Muscle of leg (tissue), 11 donors: Measurements from ENCODE around the gene ARHGAP31. TPM values are rescaled to one million over a fixed set of nuclear protein-coding genes. Genes with fewer than 3 reads are reported as not detected.

Source experiments
- DNase-seq: peaks from one replicate; pipeline ENCODE4 v3.0.0; 2013
- H3K27ac ChIP-seq: one replicate; pipeline ENCODE4 v1.5.1; 2013; ENCODE audit warnings: mild to moderate bottlenecking, low read length, control low read depth
- H3K27me3 ChIP-seq: one replicate; pipeline ENCODE4 v1.6.1; 2013; ENCODE audit warnings: low read length; ENCODE audit not compliant: control insufficient read depth, insufficient read depth
- H3K36me3 ChIP-seq: one replicate; pipeline ENCODE4 v1.6.1; 2013; ENCODE audit warnings: low read length; ENCODE audit not compliant: control insufficient read depth, insufficient read depth
- H3K4me1 ChIP-seq: one replicate; pipeline ENCODE4 v1.6.1; 2013; ENCODE audit warnings: low read length; ENCODE audit not compliant: control insufficient read depth, insufficient read depth
- H3K4me3 ChIP-seq: one replicate; pipeline ENCODE4 v1.5.1; 2013; ENCODE audit warnings: low read length, control low read depth
- H3K9me3 ChIP-seq: replicated peaks from 2 replicates; pipeline ENCODE4 v1.6.1; 2013; ENCODE audit warnings: low read depth, low read length; ENCODE audit not compliant: control insufficient read depth
- WGBS: methylation state at CpG from one replicate; pipeline ENCODE4 v1.1.5; 2013; ENCODE audit warnings: missing lambda C conversion rate; ENCODE audit not compliant: insufficient coverage; 5-methylcytosine and 5-hydroxymethylcytosine counted together
- polyA plus RNA-seq, 8 donors: library from polyadenylated mRNA; unstranded; fragments of 120-200 nt; gene quantifications; one replicate each; pipeline versions ENCODE4 v1.2.1 to v1.2.3, GENCODE V29; 2013; ENCODE audit warnings: inconsistent platforms in 1 of 8, low replicate concordance in 1 of 8; ENCODE audit not compliant: insufficient read length in 8 of 8, insufficient read depth in 1 of 8
- total RNA-seq: library from RNA; stranded (reverse); fragments of 120-200 nt; gene quantifications from one replicate; pipeline ENCODE4 v1.2.4, GENCODE V29; 2013

The ARHGAP31 gene
- total and polyA plus RNA-seq, 9 donors: 7.7 to 18.4 (median 11.5) TPM

DNA sequence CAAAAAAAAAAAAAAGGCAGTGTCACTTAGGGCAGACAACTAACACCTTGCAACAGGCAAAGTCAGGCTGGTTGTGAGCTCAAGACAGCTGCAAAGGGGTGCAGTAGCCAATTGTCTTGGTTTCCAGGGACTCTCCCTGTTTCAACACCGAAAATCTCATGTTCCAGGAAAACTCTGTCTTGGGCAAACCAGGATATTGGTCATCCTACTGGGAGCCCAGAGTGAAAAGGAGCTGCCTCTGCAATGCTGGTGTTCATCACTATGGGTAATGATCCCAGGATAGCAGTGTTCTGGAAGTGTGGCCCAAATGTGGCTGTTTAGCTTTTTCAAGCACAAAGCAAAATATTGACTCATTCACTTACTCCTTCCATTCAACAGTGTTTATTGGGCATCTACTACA is 82.6 kb downstream of the ARHGAP31 start:
- Histone ChIP-seq H3K36me3 (peaks cover 9% of the 10 kb centered on the region), H3K4me1 (no peaks in the 10 kb centered on the region), H3K27ac (no peak overlapping the region), H3K9me3 (no peaks in the 10 kb centered on the region), H3K27me3 (no peaks in the 10 kb centered on the region), H3K4me3 (no peak overlapping the region)
- DNase-seq: no peak
- WGBS: 89% methylated on average over 1 of the region's 1 CpG

GRCh38 chr3:119378259-119378803 is 84.1 kb downstream of the ARHGAP31 start:
- Histone ChIP-seq H3K4me1 (no peaks in the 10 kb centered on the region), H3K9me3 (no peaks in the 10 kb centered on the region), H3K4me3 (no peak overlapping the region), H3K27ac (no peak overlapping the region), H3K36me3 (peaks cover 14% of the 10 kb centered on the region), H3K27me3 (no peaks in the 10 kb centered on the region)
- 92% methylated on average over 2 of the region's 8 CpGs for WGBS
- DNase-seq: no peak

DNA sequence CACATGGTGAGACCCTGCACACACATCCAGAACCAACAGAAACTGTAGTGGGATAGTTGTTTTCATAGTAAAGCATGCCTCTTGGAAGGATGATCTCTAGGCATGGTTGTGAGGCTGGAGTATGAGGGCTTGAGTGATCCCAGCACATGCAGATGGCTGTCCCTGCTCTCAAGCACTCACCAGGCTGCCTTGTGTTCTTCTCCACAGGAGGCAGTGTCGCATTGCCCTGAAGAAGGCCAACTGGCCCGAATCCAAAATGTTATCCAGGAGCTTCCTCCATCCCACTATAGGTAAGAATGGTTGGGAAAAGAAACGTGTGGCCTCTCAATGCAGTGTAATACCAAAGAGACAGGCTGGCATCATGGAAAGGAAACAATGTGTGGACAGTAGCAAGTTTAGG is 86.5 kb downstream of the ARHGAP31 start:
- no peak overlapping the region for H3K4me3 ChIP-seq
- DNase-seq: peak; percentile 12
- H3K27ac ChIP-seq: no peak overlapping the region
- no peaks in the 10 kb centered on the region for H3K4me1 ChIP-seq
- H3K9me3 ChIP-seq: no peaks in the 10 kb centered on the region
- peaks cover 23% of the 10 kb centered on the region for H3K36me3 ChIP-seq
- H3K27me3 ChIP-seq: no peaks in the 10 kb centered on the region
- no CpG with 5 or more reads among the region's 3 CpGs for WGBS

GRCh38 chr3:119382134-119382533 is 88.0 kb downstream of the ARHGAP31 start:
- no peaks in the 10 kb centered on the region for H3K4me1 ChIP-seq
- no peak for DNase-seq
- WGBS: 90% methylated on average over 5 of the region's 7 CpGs
- no peak overlapping the region for H3K27ac ChIP-seq
- H3K27me3 ChIP-seq: no peaks in the 10 kb centered on the region
- no peak overlapping the region for H3K4me3 ChIP-seq
- H3K9me3 ChIP-seq: no peaks in the 10 kb centered on the region
- H3K36me3 ChIP-seq: peaks cover 23% of the 10 kb centered on the region

DNA sequence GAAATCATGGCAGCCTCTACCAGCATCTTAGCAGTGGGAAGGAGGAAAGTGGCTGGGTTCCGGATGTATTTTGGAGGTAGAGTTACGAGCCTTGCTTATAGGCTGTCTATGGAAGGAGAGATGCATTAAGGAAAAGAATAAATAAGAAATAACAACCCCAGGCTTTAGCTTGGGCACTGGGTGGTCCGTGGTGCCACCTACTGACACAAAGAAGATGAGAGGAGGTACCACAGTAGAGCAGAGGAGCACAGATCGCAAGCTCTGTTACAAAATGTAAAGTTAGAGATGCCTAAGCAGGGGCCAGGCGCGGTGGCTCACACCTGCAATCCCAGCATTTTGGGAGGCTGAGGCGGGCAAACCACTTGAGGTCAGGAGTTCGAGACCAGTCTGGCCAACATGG is 94.4 kb downstream of the ARHGAP31 start:
- Histone ChIP-seq H3K9me3 (no peaks in the 10 kb centered on the region), H3K4me1 (no peaks in the 10 kb centered on the region), H3K27me3 (no peaks in the 10 kb centered on the region), H3K36me3 (peaks cover 27% of the 10 kb centered on the region), H3K27ac (no peak overlapping the region), H3K4me3 (no peak overlapping the region)
- 92% methylated on average over 4 of the region's 8 CpGs for WGBS
- DNase-seq: no peak

GRCh38 chr3:119395923-119396358 is 101.8 kb downstream of the ARHGAP31 start:
- H3K9me3 ChIP-seq: no peaks in the 10 kb centered on the region

GRCh38 chr3:119396870-119397269 is 102.7 kb downstream of the ARHGAP31 start:
- no peak for DNase-seq
- H3K4me3 ChIP-seq: no peak overlapping the region
- H3K9me3 ChIP-seq: no peaks in the 10 kb centered on the region
- WGBS: 86% methylated on average over 1 of the region's 2 CpGs
- H3K36me3 ChIP-seq: peaks cover 18% of the 10 kb centered on the region
- no peak overlapping the region for H3K27ac ChIP-seq
- H3K4me1 ChIP-seq: no peaks in the 10 kb centered on the region
- H3K27me3 ChIP-seq: no peaks in the 10 kb centered on the region

More at GRCh38 chr3:119395923-119396358, 101.8 kb downstream of the ARHGAP31 start:
- no peak for DNase-seq
- Histone ChIP-seq H3K4me3 (no peak overlapping the region), H3K36me3 (peaks cover 21% of the 10 kb centered on the region), H3K27me3 (no peaks in the 10 kb centered on the region), H3K27ac (no peak overlapping the region), H3K4me1 (no peaks in the 10 kb centered on the region)
- WGBS: no CpG with 5 or more reads among the region's 2 CpGs

GRCh38 chr3:119400466-119400865 is 106.3 kb downstream of the ARHGAP31 start:
- WGBS: 94% methylated on average over 3 of the region's 5 CpGs

DNA sequence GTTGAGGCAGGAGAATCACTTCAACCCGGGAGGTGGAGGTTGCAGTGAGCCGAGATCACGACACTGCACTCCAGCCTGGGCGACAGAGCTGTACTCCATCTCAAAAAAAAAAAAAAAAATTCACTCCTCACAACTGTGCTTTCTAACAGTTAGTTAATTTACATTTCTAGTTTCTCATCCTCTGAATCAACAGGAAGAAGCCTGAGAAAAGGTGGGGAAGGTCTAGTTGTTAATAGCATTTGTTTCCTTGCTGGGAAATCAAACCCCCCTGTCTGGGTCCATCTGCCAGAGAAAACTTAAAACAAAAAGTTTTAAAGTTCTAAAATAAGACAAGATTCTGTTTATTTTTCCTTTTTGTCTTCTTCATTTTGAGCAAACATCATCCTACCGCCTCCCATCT is 106.9 kb downstream of the ARHGAP31 start:
- H3K27ac ChIP-seq: no peak overlapping the region
- no peak overlapping the region for H3K4me3 ChIP-seq
- DNase-seq: no peak
- no peaks in the 10 kb centered on the region for H3K4me1 ChIP-seq
- H3K36me3 ChIP-seq: peaks cover 19% of the 10 kb centered on the region
- no peaks in the 10 kb centered on the region for H3K27me3 ChIP-seq
- no peaks in the 10 kb centered on the region for H3K9me3 ChIP-seq
- 100% methylated on average over 2 of the region's 5 CpGs for WGBS

More at GRCh38 chr3:119400466-119400865, 106.3 kb downstream of the ARHGAP31 start:
- no peak overlapping the region for H3K4me3 ChIP-seq
- DNase-seq: no peak
- H3K36me3 ChIP-seq: peaks cover 18% of the 10 kb centered on the region
- H3K4me1 ChIP-seq: no peaks in the 10 kb centered on the region
- H3K9me3 ChIP-seq: no peaks in the 10 kb centered on the region
- no peaks in the 10 kb centered on the region for H3K27me3 ChIP-seq
- no peak overlapping the region for H3K27ac ChIP-seq

- WGBS: 86% methylated on average over 35 of the region's 36 CpGs
- peaks cover 19% of the 10 kb centered on the region for H3K36me3 ChIP-seq
- no peaks in the 10 kb centered on the region for H3K9me3 ChIP-seq
- DNase-seq: no peak
- H3K27me3 ChIP-seq: no peaks in the 10 kb centered on the region
- no peak overlapping the region for H3K4me3 ChIP-seq
- no peak overlapping the region for H3K27ac ChIP-seq
- no peaks in the 10 kb centered on the region for H3K4me1 ChIP-seq
Measured at GRCh38 chr3:119401503-119402440, 107.6 kb downstream of the ARHGAP31 start.
